GM19468 (cell line): ENCODE results near the gene ZNF318.
"Not testable (repeated sequence)": the region's sequence is repeated elsewhere in the genome, so short reads cannot be mapped to it uniquely, and the experiment has no call there.

Experiments
- ATAC-seq: cut with Tn5 transposase; IDR thresholded peaks from one replicate; pipeline ENCODE4 v1.9.1; 2021; ENCODE audit warnings: mild to moderate bottlenecking, moderate library complexity, moderate number of reproducible peaks; ENCODE audit not compliant: unreplicated experiment; ENCODE audit errors: extremely low read depth

Gene ZNF318

GRCh38 chr6:43304882-43305281 is 64.6 kb downstream of the ZNF318 start:
- ATAC-seq, result no peak

GRCh38 chr6:43304361-43304760 is 65.1 kb downstream of the ZNF318 start:
- ATAC-seq, result no peak

GRCh38 chr6:43303751-43304331 is 65.6 kb downstream of the ZNF318 start:
- no peak for ATAC-seq

- ATAC-seq, result not testable (repeated sequence)
These were observed 66.4 kb downstream of the ZNF318 start for GRCh38 chr6:43303006-43303405.

- no peak for ATAC-seq
These were observed 67.3 kb downstream of the ZNF318 start for GRCh38 chr6:43302126-43302525.

- ATAC-seq, result no peak
These were observed 68.2 kb downstream of the ZNF318 start for GRCh38 chr6:43301081-43301870.

- ATAC-seq, result no peak
These were observed 69.8 kb downstream of the ZNF318 start for GRCh38 chr6:43299338-43300293.

GRCh38 chr6:43298565-43299337 is 70.7 kb downstream of the ZNF318 start:
- ATAC-seq, result no peak

- no peak for ATAC-seq
These were observed 71.5 kb downstream of the ZNF318 start, which contains the start of gene SLC22A7 for GRCh38 chr6:43297644-43298564. TSS of gene SLC22A7 (plus strand) at chr6:43298260. CDS start at chr6:43298359, 99 bp downstream.

GRCh38 chr6:43296780-43297497 is 72.5 kb downstream of the ZNF318 start:
- ATAC-seq, result no peak

GRCh38 chr6:43295456-43295855 is 74.0 kb downstream of the ZNF318 start:
- ATAC-seq, result no peak

GRCh38 chr6:43294536-43294935 is 74.9 kb downstream of the ZNF318 start:
- ATAC-seq, result no peak

- ATAC-seq, result no peak
These were observed 75.7 kb downstream of the ZNF318 start for GRCh38 chr6:43293698-43294097.

GRCh38 chr6:43292763-43293318 is 76.6 kb downstream of the ZNF318 start:
- no peak for ATAC-seq

- ATAC-seq, result no peak
These were observed 77.1 kb downstream of the ZNF318 start for GRCh38 chr6:43292341-43292740.

- ATAC-seq, result no peak
These were observed 77.7 kb downstream of the ZNF318 start for GRCh38 chr6:43291708-43292107.

GRCh38 chr6:43290905-43291355 is 78.5 kb downstream of the ZNF318 start:
- ATAC-seq, result no peak
